GM21723 (cell line): ENCODE results near the gene MAPK8IP3.
"Not testable (repeated sequence)": the region's sequence is repeated elsewhere in the genome, so short reads cannot be mapped to it uniquely, and the experiment has no call there.

Source experiments
- ATAC-seq: cut with Tn5 transposase; IDR thresholded peaks from one replicate; pipeline ENCODE4 v1.9.1; 2021; ENCODE audit warnings: mild to moderate bottlenecking, moderate library complexity; ENCODE audit not compliant: unreplicated experiment

Gene MAPK8IP3

DNA sequence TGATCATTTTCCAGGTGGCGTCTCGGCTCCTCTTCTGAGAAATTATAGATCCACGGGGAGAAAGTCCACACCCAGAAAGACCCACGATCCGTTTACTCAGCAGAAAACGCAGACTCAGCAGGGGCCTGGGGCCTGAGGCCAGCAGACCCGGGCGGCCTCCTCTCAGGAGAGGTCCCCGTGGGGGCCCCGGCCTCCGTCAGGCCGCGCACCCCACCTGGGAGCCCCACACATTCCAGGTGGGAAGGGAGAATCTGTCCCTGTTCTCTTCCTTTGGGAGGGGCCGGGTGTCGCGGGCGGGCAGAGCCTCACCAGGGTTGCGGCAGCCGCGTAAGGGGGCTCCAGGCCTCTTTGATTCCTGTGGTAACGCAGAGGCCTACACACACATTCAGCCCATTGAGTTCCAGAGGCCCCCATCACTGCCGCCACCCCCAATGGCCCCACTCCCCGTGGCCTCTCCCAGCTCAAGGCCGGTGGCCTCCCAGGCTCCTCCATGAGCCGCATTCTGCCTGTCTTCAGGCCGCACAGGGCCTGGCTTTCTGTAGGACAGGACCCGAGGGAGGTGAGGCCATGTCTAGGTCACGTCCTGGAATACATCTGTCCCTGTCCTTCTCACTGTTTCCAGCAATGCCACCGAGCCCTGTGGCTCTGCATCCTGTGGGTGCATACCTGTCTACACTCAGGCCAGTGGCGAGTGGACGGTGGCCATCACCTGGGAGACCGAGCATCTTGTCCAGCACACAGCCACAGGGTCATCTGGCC lies 89.1 kb downstream of the MAPK8IP3 start:
- ATAC-seq = no peak

DNA sequence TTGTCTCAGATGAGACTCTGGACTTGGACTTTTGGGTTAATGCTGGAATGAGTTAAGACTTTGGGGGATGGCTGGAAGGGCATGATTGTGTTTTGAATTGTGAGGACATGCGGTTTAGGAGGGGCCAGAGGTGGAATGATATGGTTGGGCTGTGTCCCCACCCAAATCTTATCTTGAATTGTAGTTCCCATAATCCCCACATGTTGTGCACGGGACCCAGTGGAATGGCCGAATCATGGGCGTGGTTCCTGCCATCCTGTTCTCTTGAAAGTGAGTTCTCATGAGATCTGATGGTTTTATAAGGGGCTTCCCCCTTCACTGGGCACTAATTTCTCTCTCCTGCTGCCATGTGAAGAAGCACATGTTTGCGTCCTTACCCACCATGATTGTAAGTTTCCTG lies 93.3 kb downstream of the MAPK8IP3 start:
- ATAC-seq = not testable (repeated sequence)

DNA sequence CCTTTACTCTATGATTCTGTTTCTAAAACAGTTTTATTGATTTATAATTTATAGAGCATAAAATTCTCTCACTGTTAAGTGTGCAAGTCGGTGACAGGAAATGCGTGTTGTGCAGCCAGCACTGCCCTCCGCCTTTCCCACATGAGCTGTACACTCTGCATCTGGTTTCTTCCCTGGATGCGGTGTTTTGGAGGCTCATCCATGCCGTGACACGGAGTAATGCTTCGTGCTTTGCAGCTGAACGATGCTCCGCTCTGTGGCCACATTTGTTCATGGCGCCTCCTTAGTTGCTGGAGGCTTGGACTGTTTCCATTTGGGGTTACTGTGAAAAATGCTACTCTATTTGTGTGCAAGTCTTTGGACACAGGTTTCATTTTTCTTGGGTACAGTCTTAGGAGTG lies 94.7 kb downstream of the MAPK8IP3 start:
- ATAC-seq = no peak

DNA sequence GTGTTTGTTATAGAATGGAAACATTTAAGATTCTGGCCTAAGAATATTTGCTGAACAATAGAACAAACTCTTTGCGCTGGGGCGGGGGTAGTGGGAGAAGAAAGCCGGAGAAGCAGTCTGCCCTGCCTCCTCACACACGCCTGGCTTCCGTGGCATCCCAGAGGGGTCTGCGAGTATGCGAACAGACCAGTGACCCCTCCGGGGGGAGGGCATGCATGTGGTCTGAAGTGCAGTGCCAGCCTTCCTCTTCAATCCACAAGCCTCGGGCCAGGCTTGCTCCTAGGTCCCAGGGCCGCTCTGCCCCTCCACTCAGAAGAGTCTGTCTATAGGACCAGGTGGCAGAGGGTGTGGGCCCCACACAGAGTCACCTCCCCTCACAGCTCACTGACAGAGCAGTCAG lies 101.6 kb downstream of the MAPK8IP3 start:
- no peak for ATAC-seq

DNA sequence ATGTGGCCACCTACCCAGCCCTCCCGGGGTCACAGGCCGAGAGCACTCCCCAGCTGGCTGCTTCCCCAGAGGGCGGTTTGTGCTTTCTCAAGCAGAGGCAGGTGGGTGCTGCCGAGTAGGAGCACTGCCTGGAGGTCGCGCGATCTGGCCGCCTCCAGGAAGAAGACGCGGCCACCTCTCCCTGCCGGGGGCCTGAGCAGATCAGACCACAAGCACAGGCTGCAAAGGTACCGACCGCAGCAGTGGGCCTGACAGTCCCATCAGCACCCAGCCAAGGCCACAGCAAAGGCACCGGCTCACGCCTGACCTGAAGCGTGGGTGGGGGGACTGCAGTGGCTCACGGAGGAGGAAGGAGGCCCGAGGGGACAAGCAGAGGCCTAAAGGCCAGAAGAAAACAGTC lies 102.7 kb downstream of the MAPK8IP3 start:
- ATAC-seq = no peak

DNA sequence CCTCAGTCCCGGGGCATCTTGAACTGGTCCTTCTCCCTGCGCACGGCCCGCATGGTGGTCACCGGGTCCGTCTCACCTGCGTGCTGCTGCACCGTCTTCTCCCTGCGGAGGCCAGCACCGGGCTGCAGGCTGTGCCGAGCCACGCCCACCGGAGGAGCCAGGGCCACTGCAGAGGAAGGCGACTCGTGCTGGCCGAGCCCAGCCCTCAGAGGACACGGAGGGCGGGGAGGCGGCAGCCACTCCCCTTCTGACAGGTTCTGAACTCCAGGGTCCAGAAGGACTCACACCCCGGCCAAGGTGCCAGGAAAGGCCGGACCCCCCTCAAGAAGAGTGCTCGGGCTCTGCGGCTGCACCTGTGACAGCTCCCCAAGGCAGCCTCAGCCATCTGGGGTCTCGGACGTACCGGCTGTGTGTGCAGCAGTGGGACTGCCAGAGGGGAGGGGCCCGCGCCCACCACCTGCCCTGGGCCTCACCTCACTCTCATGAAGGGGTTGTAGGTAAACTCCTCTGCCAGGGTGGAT lies 103.3 kb downstream of the MAPK8IP3 start:
- ATAC-seq = no peak

DNA sequence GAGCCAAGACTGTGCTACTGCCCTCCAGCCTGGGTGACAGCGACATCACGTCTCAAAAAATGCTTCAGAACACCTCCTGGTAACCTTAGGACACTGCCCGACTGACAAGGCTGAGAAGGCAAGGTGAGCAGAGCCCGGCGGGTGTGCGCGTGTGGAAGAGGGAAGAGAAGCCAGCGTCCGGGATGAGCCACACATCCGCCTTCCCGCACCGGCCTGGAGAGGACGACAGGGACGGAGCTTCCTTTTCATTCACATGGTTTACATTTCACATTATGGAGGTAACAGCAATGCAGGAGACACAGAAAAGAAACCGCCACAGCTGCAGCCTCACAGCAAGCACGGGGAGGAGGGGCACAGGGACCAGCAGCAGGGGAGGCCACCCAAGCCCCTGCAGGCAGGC lies 104.1 kb downstream of the MAPK8IP3 start:
- no peak for ATAC-seq

DNA sequence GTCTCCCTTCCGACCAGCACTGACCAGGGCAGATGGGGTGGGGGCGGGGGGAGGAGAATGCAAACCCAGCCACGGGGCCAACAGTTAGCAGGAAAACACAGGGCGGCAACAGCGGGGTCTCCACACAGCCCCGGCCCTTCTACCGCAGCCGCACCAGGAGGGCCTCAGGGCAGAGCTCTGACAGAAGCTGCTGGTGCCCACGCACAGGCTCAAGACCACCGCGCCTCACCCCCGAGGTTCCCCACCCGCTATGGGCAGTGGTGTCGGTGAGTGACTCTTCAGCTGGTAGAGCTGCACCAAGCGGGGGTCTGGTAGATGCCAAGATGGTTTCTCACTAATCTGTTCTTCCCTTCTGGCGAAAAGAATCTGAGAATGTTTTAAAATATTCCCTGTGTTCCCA lies 104.5 kb downstream of the MAPK8IP3 start:
- no peak for ATAC-seq

DNA sequence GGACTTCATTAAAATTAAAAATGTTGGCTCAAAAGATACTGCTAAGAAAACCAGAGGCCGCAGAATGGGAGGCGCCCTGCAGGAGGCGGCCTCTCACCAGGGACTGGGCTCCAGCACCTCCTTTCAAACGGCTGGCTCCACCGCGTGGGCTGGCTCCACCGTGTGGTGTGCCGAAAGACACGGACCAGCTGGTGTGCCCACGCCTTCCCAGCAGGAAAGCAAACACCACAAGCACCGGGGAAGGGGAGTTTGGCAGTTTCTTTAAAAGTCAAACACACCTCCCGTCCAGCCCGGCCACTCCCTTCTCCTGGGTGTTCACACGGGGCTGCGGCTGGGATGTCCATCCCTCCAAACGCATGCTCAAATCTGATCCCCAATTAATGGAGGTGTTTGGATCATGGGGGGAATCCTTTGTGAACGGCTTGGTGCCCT lies 106.8 kb downstream of the MAPK8IP3 start:
- ATAC-seq = no peak

DNA sequence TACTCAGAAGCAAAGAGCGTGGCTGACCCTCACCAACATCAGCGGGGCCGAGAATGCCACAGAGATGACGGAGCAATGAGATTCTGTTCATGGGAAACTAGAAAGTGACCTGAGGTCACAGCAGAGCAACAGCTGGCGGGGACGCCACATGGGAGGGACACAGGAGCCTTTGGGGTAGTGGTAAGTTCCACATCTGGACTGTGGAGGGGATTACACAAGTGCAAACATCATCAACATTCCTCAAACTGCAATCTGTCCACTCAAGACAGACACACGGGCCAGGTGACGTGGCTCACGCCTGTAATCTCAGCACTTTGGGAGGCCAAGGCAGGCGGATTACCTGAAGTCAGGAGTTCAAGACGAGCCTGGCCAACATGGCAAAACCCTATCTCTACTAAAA lies 109.5 kb downstream of the MAPK8IP3 start:
- ATAC-seq = no peak

DNA sequence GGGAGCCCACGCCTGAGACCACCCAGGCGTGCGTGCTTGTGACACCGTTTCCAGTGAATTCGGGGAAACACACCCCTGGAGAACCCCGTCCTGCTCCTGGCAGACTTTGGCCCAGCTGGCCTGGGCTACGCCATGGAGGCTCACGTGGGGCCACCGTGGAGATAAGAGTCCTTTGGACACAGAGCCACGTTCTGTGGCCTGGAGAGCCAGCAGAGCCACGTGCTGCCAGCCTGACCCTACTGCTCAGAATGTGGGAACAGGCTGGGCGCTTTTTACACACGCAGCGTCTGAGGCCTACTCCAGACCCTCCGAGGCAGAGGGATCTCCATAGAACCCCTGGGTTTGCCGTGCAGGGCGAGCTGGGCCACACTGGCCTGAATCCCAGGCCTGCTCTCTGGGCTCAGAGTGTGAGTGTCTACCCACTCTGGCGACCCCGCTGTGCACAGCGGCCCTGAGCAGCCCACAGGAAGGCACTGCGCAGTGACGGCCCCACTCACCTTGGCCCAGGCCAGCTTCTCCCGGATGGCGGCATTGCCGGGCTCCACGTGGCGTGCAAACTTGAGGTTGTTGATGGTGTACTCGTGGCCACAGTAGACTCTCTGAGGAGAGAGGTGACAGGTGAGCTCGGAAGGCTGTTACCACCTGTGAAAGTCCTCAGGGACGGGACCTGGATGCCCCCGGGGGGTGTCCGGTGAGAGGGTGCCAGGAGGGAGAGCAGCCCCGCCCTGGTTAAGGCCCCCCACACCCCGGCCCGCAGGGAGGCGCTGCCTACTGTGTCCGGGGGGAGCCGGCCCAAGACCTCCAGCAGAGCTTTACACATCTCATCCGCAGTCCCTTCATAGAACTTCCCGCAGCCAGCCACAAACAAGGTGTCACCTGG lies 110.6 kb downstream of the MAPK8IP3 start:
- no peak for ATAC-seq

DNA sequence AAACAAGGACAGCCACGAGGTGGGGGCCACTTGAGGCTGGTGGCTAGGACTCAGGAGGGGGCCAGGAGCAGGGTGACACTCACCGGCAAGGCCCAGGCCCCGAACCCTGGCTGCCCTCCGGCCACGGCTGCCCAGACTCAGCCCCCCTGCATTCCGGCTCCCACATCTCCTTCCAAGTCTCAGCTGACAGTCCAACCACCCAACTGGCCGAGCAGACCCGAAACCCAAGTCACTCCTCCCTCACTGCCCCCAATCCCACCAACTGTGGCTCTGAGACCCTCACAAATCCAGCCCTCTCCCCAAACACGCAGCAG lies 111.2 kb downstream of the MAPK8IP3 start:
- no peak for ATAC-seq

DNA sequence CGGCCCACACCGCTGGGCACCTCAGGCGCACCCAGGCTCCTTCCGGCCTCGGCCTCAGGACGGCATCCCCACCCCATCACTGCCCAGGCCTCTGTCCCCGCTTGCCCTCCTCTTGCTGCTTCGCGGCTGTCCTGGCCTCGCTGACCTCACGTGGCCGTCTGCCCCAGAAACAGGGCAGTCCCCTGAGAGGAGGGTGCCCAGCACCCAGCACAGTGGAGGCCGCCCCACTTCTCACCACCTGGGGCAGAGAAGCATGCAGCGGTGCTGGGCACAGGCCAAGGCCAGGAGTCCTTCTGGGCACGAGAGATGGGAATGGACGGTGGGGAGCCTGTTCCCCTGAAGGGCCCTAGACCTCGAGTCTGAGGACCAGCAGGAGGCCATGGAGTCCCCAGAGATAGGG lies 111.7 kb downstream of the MAPK8IP3 start:
- no peak for ATAC-seq

DNA sequence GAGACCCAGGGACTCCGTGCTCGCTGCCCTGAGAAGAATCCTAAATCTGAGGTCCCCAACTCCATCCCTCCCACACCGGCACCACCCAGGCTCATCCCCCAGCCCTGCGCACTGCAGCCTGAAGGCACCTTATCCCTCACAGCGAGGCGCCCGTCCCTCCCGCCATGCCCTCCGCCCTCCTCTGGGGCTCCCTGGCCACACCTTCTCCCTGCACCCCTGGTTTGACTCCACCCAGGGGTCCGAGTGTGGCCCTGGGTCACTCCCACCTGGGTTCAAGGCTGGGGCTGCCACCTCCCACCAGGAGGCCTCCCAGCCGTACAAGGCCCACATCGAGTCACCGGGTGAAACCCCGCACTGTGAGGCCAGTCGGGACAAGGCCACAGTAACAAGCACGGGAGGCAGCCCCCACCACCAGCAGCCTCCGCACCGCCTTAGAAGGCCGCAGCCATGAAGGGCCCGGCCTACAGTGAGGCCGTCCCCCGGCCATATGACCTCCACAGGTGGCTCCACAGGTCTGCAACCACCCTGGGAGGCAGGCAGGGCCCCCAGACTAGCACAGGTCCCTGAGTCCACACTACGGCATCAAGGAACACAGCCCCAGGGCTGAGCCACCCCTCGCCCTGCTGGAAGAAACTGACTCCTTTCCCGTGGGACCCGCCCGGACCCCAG lies 112.3 kb downstream of the MAPK8IP3 start:
- no peak for ATAC-seq

DNA sequence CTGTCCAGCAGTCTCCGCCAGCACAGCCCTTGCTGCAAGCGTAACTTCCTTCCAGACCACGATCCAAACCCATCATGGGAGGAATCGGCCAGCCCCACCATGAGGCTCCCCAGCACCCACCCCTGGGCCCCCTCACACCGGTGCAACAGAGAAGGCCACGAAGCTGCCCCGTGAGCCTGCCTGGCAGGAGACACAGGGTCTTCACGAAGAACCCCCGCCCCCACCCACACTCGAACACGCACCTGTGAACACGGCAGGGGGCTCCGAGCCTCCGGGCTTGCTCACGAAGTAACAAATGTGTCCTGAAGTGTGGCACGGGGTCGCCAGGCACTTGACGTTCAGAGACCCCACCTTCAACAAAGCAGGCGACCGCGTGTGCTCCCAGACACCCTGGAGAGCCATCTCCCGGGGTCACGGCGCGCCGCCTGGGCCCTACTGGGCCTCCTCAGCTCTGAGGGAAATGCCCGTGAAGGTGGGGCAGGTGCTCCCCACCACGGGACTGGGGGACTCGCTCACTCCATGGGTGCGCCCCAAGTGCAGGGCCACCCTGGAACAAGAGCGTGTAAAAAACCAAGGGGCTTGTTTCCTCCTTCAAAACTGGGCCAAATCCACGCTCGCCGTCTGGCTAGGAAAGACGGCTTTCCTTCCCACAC lies 113.0 kb downstream of the MAPK8IP3 start:
- ATAC-seq = no peak

DNA sequence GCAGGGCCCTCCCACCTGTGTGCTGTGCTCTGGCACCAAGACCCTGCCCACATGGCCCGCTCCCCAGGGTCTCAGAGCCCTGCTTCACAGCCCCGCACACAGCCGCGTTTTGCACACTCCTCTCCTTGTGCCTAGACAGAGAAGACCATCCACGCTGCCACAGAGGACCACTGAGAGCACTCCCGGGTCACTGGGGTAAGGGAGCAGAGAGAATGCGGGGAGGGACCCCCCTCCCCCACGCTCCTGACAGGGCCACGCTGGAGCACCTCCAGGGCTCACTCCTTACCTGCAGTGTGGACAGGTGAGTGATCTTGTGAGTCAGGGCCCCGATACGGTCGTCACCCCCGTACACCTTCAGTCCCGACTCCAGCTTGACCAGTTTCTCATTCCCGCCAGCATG lies 113.6 kb downstream of the MAPK8IP3 start:
- no peak for ATAC-seq
